Measurements from ENCODE around the gene LAMA2. TPM values are rescaled to one million over a fixed set of nuclear protein-coding genes. Genes with fewer than 3 reads are reported as not detected.

Gene LAMA2
- total RNA-seq, 1 experiment from 2014 or later: 0.28 TPM

GRCh38 chr6:129546702-129547101, 663.8 kb downstream of the LAMA2 start:
- no peak overlapping the region for H3K4me3 ChIP-seq (ENCODE audit: low read depth in 2 of 2, low read length in 2 of 2)
- no peaks in the 10 kb centered on the region for H3K9me3 ChIP-seq (ENCODE audit: control insufficient read depth, insufficient read depth, low read depth, low read length)
- no peaks in the 10 kb centered on the region for H3K36me3 ChIP-seq (ENCODE audit: control insufficient read depth, insufficient read depth, low read length)
- DNase-seq (ENCODE audit: low read depth, low spot score) (no peak), ATAC-seq (no peak)
- no peaks in the 10 kb centered on the region for H3K27me3 ChIP-seq (ENCODE audit: control insufficient read depth, insufficient read depth, low read length)
- no TSS peak for BruUV-seq (replicated peaks)
- ChIA-PET POLR2A (no interaction called here), CTCF (no interaction called here)
- TF ChIP-seq CTCF (IDR thresholded peaks at IDR 0.05): no peak
- TF ChIP-seq SIN3A (IDR thresholded peaks at IDR 0.05; ENCODE audit: borderline replicate concordance, insufficient read depth, low read depth, low read length): no peak
- TF ChIP-seq TCF7L2 (IDR thresholded peaks at IDR 0.05; ENCODE audit: low read depth, low read length): no peak
- intact Hi-C loops (cut with micrococcal nuclease; ENCODE audit: unreplicated experiment) (no loop called here), in situ Hi-C loops (cut with HindIII; ENCODE audit: low pct_unique_long_range_greater_than_20kb, low sequenced_read_pairs) (no loop called here)
- H3K27ac ChIP-seq (ENCODE audit: low read length): no peak overlapping the region
- no peaks in the 10 kb centered on the region for H3K4me1 ChIP-seq (ENCODE audit: control insufficient read depth, insufficient read depth, low read length)

- ChIA-PET POLR2A (no interaction called here), CTCF (no interaction called here)
- Histone ChIP-seq H3K4me1 (ENCODE audit: control insufficient read depth, insufficient read depth, low read length) (no peaks in the 10 kb centered on the region), H3K27ac (ENCODE audit: low read length) (no peak overlapping the region), H3K27me3 (ENCODE audit: control insufficient read depth, insufficient read depth, low read length) (no peaks in the 10 kb centered on the region), H3K4me3 (ENCODE audit: low read depth in 2 of 2, low read length in 2 of 2) (no peak overlapping the region), H3K36me3 (ENCODE audit: control insufficient read depth, insufficient read depth, low read length) (no peaks in the 10 kb centered on the region), H3K9me3 (ENCODE audit: control insufficient read depth, insufficient read depth, low read depth, low read length) (no peaks in the 10 kb centered on the region)
- intact Hi-C loops (cut with micrococcal nuclease; ENCODE audit: unreplicated experiment): no loop called here
- DNase-seq (ENCODE audit: low read depth, low spot score) (no peak), ATAC-seq (no peak)
- in situ Hi-C loops (cut with HindIII; ENCODE audit: low pct_unique_long_range_greater_than_20kb, low sequenced_read_pairs): no loop called here
- no TSS peak for BruUV-seq (replicated peaks)
- TF ChIP-seq SIN3A (IDR thresholded peaks at IDR 0.05; ENCODE audit: borderline replicate concordance, insufficient read depth, low read depth, low read length) (no peak), POLR2AphosphoS5 (IDR thresholded peaks at IDR 0.05; ENCODE audit: low read depth, low read length) (no peak), CTCF (IDR thresholded peaks at IDR 0.05) (no peak), REST (IDR thresholded peaks at IDR 0.05; ENCODE audit: insufficient read depth in 1 of 2, low read depth in 2 of 2, low read length in 1 of 2) (no peak), TCF7L2 (IDR thresholded peaks at IDR 0.05; ENCODE audit: low read depth, low read length) (no peak)
Measured at GRCh38 chr6:129551486-129551885, 668.5 kb downstream of the LAMA2 start.
